ENCODE results near the gene ERBB4. TPM values are rescaled to one million over a fixed set of nuclear protein-coding genes. Genes with fewer than 3 reads are reported as not detected.
A peak's percentile ranks its signal among the peaks of the same experiment; 100 is the strongest.

The ERBB4 gene
- total RNA-seq, 1 donor from 2014 or later, result 0.07 TPM

- no peak for DNase-seq (ENCODE audit: low read depth, low spot score)
Observed at GRCh38 chr2:211429256-211429920, 1109.2 kb downstream of the ERBB4 start.

GRCh38 chr2:211426240-211426639, 1112.4 kb downstream of the ERBB4 start:
- DNase-seq (ENCODE audit: low read depth, low spot score), result no peak

GRCh38 chr2:211423018-211423417, 1115.6 kb downstream of the ERBB4 start:
- no peak for DNase-seq (ENCODE audit: low read depth, low spot score)

- DNase-seq (ENCODE audit: low read depth, low spot score), result no peak
Observed at GRCh38 chr2:211417544-211417943, 1121.1 kb downstream of the ERBB4 start.

- no peak for DNase-seq (ENCODE audit: low read depth, low spot score)
Observed at GRCh38 chr2:211416373-211416772, 1122.2 kb downstream of the ERBB4 start.

GRCh38 chr2:211413746-211414145, 1124.9 kb downstream of the ERBB4 start:
- no peak for DNase-seq (ENCODE audit: low read depth, low spot score)

GRCh38 chr2:211408483-211408891, 1130.1 kb downstream of the ERBB4 start:
- peak; percentile 95 for DNase-seq (ENCODE audit: low read depth, low spot score)

- DNase-seq (ENCODE audit: low read depth, low spot score), result no peak
Observed at GRCh38 chr2:211407076-211407475, 1131.5 kb downstream of the ERBB4 start.

GRCh38 chr2:211405036-211405435, 1133.6 kb downstream of the ERBB4 start:
- no peak for DNase-seq (ENCODE audit: low read depth, low spot score)

- no peak for DNase-seq (ENCODE audit: low read depth, low spot score)
Observed at GRCh38 chr2:211404098-211404497, 1134.5 kb downstream of the ERBB4 start.

GRCh38 chr2:211401328-211401727, 1137.3 kb downstream of the ERBB4 start:
- DNase-seq (ENCODE audit: low read depth, low spot score), result no peak

GRCh38 chr2:211397764-211398163, 1140.8 kb downstream of the ERBB4 start:
- no peak for DNase-seq (ENCODE audit: low read depth, low spot score)

- no peak for DNase-seq (ENCODE audit: low read depth, low spot score)
Observed at GRCh38 chr2:211396815-211397214, 1141.8 kb downstream of the ERBB4 start.

GRCh38 chr2:211391189-211391567, 1147.4 kb downstream of the ERBB4 start:
- no peak for DNase-seq (ENCODE audit: low read depth, low spot score)

GRCh38 chr2:211390536-211391188, 1147.9 kb downstream of the ERBB4 start:
- no peak for DNase-seq (ENCODE audit: low read depth, low spot score)

- DNase-seq (ENCODE audit: low read depth, low spot score), result no peak
Observed at GRCh38 chr2:211387734-211388133, 1150.9 kb downstream of the ERBB4 start.

GRCh38 chr2:211380041-211380440, 1158.6 kb downstream of the ERBB4 start:
- DNase-seq (ENCODE audit: low read depth, low spot score), result no peak

- DNase-seq (ENCODE audit: low read depth, low spot score), result no peak
Observed at GRCh38 chr2:211376410-211376809, 1162.2 kb downstream of the ERBB4 start.

GRCh38 chr2:211373203-211373602, 1165.4 kb downstream of the ERBB4 start:
- no peak for DNase-seq (ENCODE audit: low read depth, low spot score)

- no peak for DNase-seq (ENCODE audit: low read depth, low spot score)
Observed at GRCh38 chr2:211371465-211371864, 1167.1 kb downstream of the ERBB4 start.

GRCh38 chr2:211368467-211368866, 1170.1 kb downstream of the ERBB4 start:
- DNase-seq (ENCODE audit: low read depth, low spot score), result no peak

- DNase-seq (ENCODE audit: low read depth, low spot score), result no peak
Observed at GRCh38 chr2:211367711-211368110, 1170.9 kb downstream of the ERBB4 start.

- no peak for DNase-seq (ENCODE audit: low read depth, low spot score)
Observed at GRCh38 chr2:211367293-211367692, 1171.3 kb downstream of the ERBB4 start.
